Panc1 (cell line): Measurements from ENCODE around the gene SYT1. TPM values are rescaled to one million over a fixed set of nuclear protein-coding genes. Genes with fewer than 3 reads are reported as not detected.

Experiments
- ATAC-seq: fragments of 200-7000 bp; cut with Tn5 transposase; 2 replicates; pipeline ENCODE4 v1.9.1; 2020; ENCODE audit warnings: mild to moderate bottlenecking, moderate library complexity
- BruUV-seq: library from RNA; stranded (reverse); fragments of 400-500 nt; replicated peaks from 2 replicates; lab custom pipeline; 2021; lab: Mats Ljungman, UMichigan
- CTCF ChIA-PET: fragments of 300-600 bp; sonication (Branson Sonifier 250); formaldehyde crosslinking; loops from one replicate; lab custom pipeline; 2022; ENCODE audit warnings: antibody characterized with exemption; lab: Charles Lee
- POLR2A ChIA-PET: fragments of 300-600 bp; sonication (Branson Sonifier 250); formaldehyde crosslinking; loops from one replicate; lab custom pipeline; 2022; ENCODE audit warnings: antibody characterized with exemption; lab: Charles Lee
- DNase-seq: peaks from one replicate; pipeline ENCODE4 v3.0.0-alpha.2; 2010; ENCODE audit warnings: low read depth, low spot score
- H3K27ac ChIP-seq: 2 replicates; pipeline ENCODE4 v1.5.1; 2011; ENCODE audit warnings: mild to moderate bottlenecking, low read length, inconsistent platforms
- H3K27me3 ChIP-seq: fragments of 200-500 bp; sonication (Bioruptor generic); 2 replicates; pipeline ENCODE4 v1.6.0; 2014; ENCODE audit warnings: low read length, inconsistent platforms; ENCODE audit not compliant: control insufficient read depth, insufficient read depth
- H3K36me3 ChIP-seq: fragments of 200-500 bp; sonication (Bioruptor generic); 2 replicates; pipeline ENCODE4 v1.5.1; 2014; ENCODE audit warnings: inconsistent platforms, mild to moderate bottlenecking, low read length, moderate library complexity; ENCODE audit not compliant: control insufficient read depth, insufficient read depth
- H3K4me1 ChIP-seq: 2 replicates; pipeline ENCODE4 v1.5.1; 2011; ENCODE audit warnings: inconsistent platforms, mild to moderate bottlenecking, low read length, moderate library complexity; ENCODE audit not compliant: control insufficient read depth, insufficient read depth
- H3K4me3 ChIP-seq, 2 experiments: 2 replicates each; pipeline ENCODE4 v1.5.1; 2011 to 2012; ENCODE audit warnings: low read depth in 2 of 2, low read length in 2 of 2, mild to moderate bottlenecking in 2 of 2, inconsistent platforms in 1 of 2, moderate library complexity in 1 of 2
- H3K9me3 ChIP-seq: fragments of 200-500 bp; sonication (Bioruptor generic); 2 replicates; pipeline ENCODE4 v1.5.1; 2014; ENCODE audit warnings: low read depth, mild to moderate bottlenecking, inconsistent platforms, low read length, moderate library complexity; ENCODE audit not compliant: control insufficient read depth, insufficient read depth
- CTCF ChIP-seq: fragments of 450-650 bp; IDR thresholded peaks from 2 replicates; pipeline ENCODE4 v1.5.1; 2017; ENCODE audit warnings: mild to moderate bottlenecking
- POLR2AphosphoS5 ChIP-seq: IDR thresholded peaks from 2 replicates; pipeline ENCODE4 v1.6.1; 2012; ENCODE audit warnings: mild to moderate bottlenecking, low read depth, low read length, moderate library complexity
- SIN3A ChIP-seq: IDR thresholded peaks from 2 replicates; pipeline ENCODE4 v1.6.1; 2012; ENCODE audit warnings: low read depth, mild to moderate bottlenecking, low read length, moderate library complexity, borderline replicate concordance; ENCODE audit not compliant: insufficient read depth
- TCF7L2 ChIP-seq: IDR thresholded peaks from 2 replicates; pipeline ENCODE4 v1.6.1; 2011; ENCODE audit warnings: mild to moderate bottlenecking, low read depth, low read length, inconsistent platforms
- in situ Hi-C: cut with HindIII; loops from 2 replicates; pipeline ENCODE4 v1.10.0; 2016; ENCODE audit warnings: low sequenced_read_pairs, low pct_unique_long_range_greater_than_20kb
- intact Hi-C: fragments of 100-400 bp; cut with micrococcal nuclease; formaldehyde crosslinking; loops from one replicate; pipeline ENCODE4 v1.10.0; 2022; ENCODE audit not compliant: unreplicated experiment
- total RNA-seq: library from RNA; stranded (reverse); gene quantifications from one replicate; pipeline ENCODE4 v1.2.1, GENCODE V29; 2021; ENCODE audit not compliant: unreplicated experiment
- TF ChIP-seq, protein P1 (sequence below), 2 experiments: IDR thresholded peaks; 2 replicates each; pipeline ENCODE4 v1.6.1; 2011 to 2012; ENCODE audit warnings: low read depth in 2 of 2, control low read depth in 1 of 2, low read length in 1 of 2, mild to moderate bottlenecking in 1 of 2, moderate library complexity in 1 of 2; ENCODE audit not compliant: insufficient read depth in 1 of 2

The SYT1 gene
- total RNA-seq, 1 experiment from 2014 or later: 3.0 TPM

DNA sequence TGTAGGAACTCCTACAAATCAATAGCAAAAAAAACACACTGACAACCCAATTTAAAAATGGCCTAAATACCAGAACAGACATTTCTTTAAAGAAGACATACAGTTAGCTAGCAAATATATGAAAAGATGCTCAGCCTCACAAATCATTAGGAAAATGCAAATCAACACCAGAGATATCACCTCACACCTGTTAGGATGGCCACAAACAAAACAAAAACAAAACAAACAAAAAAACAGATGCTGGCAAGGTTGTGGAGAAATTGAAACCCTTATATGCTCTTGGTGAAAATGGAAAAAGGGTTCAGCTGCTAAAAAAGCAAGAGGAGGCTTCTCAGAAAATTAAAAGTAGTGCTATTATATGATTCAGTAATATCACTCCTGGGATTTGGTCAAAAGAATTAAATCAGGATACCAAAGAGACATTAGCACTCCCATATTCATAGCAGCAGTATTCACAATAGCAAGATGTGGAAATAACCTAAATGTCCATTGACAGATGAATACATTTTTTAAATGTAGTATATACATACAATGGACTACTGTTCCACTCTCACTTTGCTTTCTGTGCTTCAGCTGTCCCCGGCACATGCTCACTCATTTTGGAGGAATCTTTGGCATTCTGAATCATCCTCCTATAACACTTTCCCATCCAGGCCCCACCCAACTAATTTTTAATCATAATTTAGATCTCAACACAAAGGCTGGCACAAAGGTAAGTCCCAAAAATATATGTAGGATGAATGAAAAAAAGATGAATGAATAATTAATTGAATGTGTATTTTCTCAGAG is 99.1 kb downstream of the SYT1 start:
- Histone ChIP-seq H3K4me3 (no peak overlapping the region), H3K27ac (no peak overlapping the region), H3K9me3 (no peaks in the 10 kb centered on the region), H3K36me3 (no peaks in the 10 kb centered on the region), H3K4me1 (no peaks in the 10 kb centered on the region), H3K27me3 (no peaks in the 10 kb centered on the region)
- in situ Hi-C loops (no loop called here), intact Hi-C loops (no loop called here)
- ATAC-seq (no peak), DNase-seq (peak; percentile 15)
- ChIA-PET POLR2A (no interaction called here), CTCF (interaction anchor here (0.7 kb wide), 1 partner anchor 28 kb away, joined by 3 read pairs; no protein-coding TSS in a partner anchor)
- no TSS peak for BruUV-seq
- TF ChIP-seq CTCF: no peak
- TF ChIP-seq, protein P1, sequence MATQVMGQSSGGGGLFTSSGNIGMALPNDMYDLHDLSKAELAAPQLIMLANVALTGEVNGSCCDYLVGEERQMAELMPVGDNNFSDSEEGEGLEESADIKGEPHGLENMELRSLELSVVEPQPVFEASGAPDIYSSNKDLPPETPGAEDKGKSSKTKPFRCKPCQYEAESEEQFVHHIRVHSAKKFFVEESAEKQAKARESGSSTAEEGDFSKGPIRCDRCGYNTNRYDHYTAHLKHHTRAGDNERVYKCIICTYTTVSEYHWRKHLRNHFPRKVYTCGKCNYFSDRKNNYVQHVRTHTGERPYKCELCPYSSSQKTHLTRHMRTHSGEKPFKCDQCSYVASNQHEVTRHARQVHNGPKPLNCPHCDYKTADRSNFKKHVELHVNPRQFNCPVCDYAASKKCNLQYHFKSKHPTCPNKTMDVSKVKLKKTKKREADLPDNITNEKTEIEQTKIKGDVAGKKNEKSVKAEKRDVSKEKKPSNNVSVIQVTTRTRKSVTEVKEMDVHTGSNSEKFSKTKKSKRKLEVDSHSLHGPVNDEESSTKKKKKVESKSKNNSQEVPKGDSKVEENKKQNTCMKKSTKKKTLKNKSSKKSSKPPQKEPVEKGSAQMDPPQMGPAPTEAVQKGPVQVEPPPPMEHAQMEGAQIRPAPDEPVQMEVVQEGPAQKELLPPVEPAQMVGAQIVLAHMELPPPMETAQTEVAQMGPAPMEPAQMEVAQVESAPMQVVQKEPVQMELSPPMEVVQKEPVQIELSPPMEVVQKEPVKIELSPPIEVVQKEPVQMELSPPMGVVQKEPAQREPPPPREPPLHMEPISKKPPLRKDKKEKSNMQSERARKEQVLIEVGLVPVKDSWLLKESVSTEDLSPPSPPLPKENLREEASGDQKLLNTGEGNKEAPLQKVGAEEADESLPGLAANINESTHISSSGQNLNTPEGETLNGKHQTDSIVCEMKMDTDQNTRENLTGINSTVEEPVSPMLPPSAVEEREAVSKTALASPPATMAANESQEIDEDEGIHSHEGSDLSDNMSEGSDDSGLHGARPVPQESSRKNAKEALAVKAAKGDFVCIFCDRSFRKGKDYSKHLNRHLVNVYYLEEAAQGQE (IDR thresholded peaks at IDR 0.05; ENCODE audit: insufficient read depth in 1 of 2, low read depth in 2 of 2, low read length in 1 of 2): no peak
- TF ChIP-seq TCF7L2: no peak
- TF ChIP-seq POLR2AphosphoS5: no peak
- TF ChIP-seq SIN3A: no peak

GRCh38 chr12:78964521-78964920 is 99.9 kb downstream of the SYT1 start:
- TF ChIP-seq SIN3A: no peak
- no peak for TF ChIP-seq CTCF
- TF ChIP-seq POLR2AphosphoS5: no peak
- TF ChIP-seq, protein P1 (IDR thresholded peaks at IDR 0.05; ENCODE audit: insufficient read depth in 1 of 2, low read depth in 2 of 2, low read length in 1 of 2): no peak
- no peak for TF ChIP-seq TCF7L2
- CTCF ChIA-PET: no interaction called here
- Histone ChIP-seq H3K36me3 (no peaks in the 10 kb centered on the region), H3K4me1 (no peaks in the 10 kb centered on the region), H3K4me3 (no peak overlapping the region), H3K9me3 (no peaks in the 10 kb centered on the region), H3K27ac (no peak overlapping the region), H3K27me3 (no peaks in the 10 kb centered on the region)
- intact Hi-C loops: no loop called here
- no TSS peak for BruUV-seq
- DNase-seq (no peak), ATAC-seq (no peak)
- in situ Hi-C loops: no loop called here
- POLR2A ChIA-PET: no interaction called here
